ENCODE data around the gene IPO13. TPM values are rescaled to one million over a fixed set of nuclear protein-coding genes. Genes with fewer than 3 reads are reported as not detected.

The IPO13 gene
- total and polyA plus RNA-seq, 10 of the 15 experiments (the other 5 are each of a cell fraction or from before 2014, with no cell fraction given), result 7.1 to 26.6 (median 15.9) TPM

DNA sequence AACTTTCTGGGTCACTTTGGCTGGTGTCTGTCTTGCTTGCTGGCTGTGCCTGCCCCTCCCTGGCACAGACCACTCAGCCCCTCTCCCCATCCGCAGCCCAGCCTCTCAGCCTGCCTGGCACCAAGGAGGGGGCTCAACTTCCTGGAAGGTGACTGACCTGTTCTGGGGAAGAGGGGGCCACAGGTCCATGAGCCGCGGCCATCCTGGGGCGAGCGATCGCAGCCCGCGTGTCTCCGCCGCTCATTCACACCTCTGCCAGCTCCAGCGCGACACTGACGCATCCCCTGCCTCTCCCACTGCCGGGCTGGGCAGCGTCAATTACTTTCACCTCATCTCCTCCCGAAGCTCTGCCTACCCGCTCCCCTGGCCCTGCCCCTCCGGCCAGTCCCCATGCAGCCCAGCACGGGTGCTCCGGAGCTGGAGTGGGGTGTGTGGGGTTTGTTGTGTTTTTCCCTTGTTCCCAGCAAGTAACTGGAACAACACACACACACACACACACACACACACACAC is 70.2 kb downstream of the IPO13 start (continued):
- TF ChIP-seq, protein P1, sequence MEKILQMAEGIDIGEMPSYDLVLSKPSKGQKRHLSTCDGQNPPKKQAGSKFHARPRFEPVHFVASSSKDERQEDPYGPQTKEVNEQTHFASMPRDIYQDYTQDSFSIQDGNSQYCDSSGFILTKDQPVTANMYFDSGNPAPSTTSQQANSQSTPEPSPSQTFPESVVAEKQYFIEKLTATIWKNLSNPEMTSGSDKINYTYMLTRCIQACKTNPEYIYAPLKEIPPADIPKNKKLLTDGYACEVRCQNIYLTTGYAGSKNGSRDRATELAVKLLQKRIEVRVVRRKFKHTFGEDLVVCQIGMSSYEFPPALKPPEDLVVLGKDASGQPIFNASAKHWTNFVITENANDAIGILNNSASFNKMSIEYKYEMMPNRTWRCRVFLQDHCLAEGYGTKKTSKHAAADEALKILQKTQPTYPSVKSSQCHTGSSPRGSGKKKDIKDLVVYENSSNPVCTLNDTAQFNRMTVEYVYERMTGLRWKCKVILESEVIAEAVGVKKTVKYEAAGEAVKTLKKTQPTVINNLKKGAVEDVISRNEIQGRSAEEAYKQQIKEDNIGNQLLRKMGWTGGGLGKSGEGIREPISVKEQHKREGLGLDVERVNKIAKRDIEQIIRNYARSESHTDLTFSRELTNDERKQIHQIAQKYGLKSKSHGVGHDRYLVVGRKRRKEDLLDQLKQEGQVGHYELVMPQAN (conservative IDR thresholded peaks at IDR 0.05), result no peak
- TF ChIP-seq RFX5 (IDR thresholded peaks at IDR 0.05; ENCODE audit: low read depth, low read length), result no peak

Other genes with a start within 250 kb of the IPO13 start
Only the 7 nearest of the 9 such genes appear.
- 0.98 and 2.1 TPM in 2 replicates for gene ARTN, start 13.1 kb upstream of the IPO13 start, total RNA-seq (2014; rRNA removed)
- gene ARTN, start 13.1 kb upstream of the IPO13 start, total RNA-seq (2014; rRNA removed; fragmentation: Illumina TruSeq; extraction: Trizol), result 0.40 and 0.69 TPM in 2 replicates
- gene ARTN, start 13.1 kb upstream of the IPO13 start, total RNA-seq (2021), result 1.8 and 2.9 TPM in 2 replicates
- 0.11 TPM in 1 of 2 replicates, not detected in the other for gene ARTN, start 13.1 kb upstream of the IPO13 start, polyA plus RNA-seq (2011; rRNA removed)
- 0.34 and 0.36 TPM in 2 replicates for gene ARTN, start 13.1 kb upstream of the IPO13 start, polyA plus RNA-seq (2014; fragmentation: Illumina TruSeq; extraction: Trizol)
- gene ARTN, start 13.1 kb upstream of the IPO13 start, polyA plus RNA-seq (2014; fragmentation: Nextera tagmentation; extraction: Ambion mirVana), result under 1 TPM; 0.06 to 0.16 TPM
- 1.4 and 2.8 TPM in 2 replicates for gene ARTN, start 13.1 kb upstream of the IPO13 start, polyA plus RNA-seq (2014; rRNA removed)
- gene ARTN, start 13.1 kb upstream of the IPO13 start, polyA plus RNA-seq (2016; fragmentation: Nextera tagmentation; extraction: Ambion mirVana), result under 1 TPM in 1 of 2 experiments, not detected in 1; 0.21 TPM
- gene DPH2, start 23.1 kb downstream of the IPO13 start, total RNA-seq (2014; rRNA removed), result 67.2 and 75.1 TPM in 2 replicates
- 32.2 and 37.9 TPM in 2 replicates for gene DPH2, start 23.1 kb downstream of the IPO13 start, total RNA-seq (2014; rRNA removed; fragmentation: Illumina TruSeq; extraction: Trizol)
- gene DPH2, start 23.1 kb downstream of the IPO13 start, total RNA-seq (2021), result 58.0 and 60.1 TPM in 2 replicates
- gene DPH2, start 23.1 kb downstream of the IPO13 start, polyA plus RNA-seq (2011; rRNA removed), result 30.7 and 44.0 TPM in 2 replicates
- gene DPH2, start 23.1 kb downstream of the IPO13 start, polyA plus RNA-seq (2014; fragmentation: Illumina TruSeq; extraction: Trizol), result 22.4 and 43.2 TPM in 2 replicates
- 10 to 100 TPM; 13.1 to 14.3 TPM for gene DPH2, start 23.1 kb downstream of the IPO13 start, polyA plus RNA-seq (2014; fragmentation: Nextera tagmentation; extraction: Ambion mirVana)
- gene DPH2, start 23.1 kb downstream of the IPO13 start, polyA plus RNA-seq (2014; rRNA removed), result 74.5 and 76.2 TPM in 2 replicates
- gene DPH2, start 23.1 kb downstream of the IPO13 start, polyA plus RNA-seq (2016; fragmentation: Nextera tagmentation; extraction: Ambion mirVana), result 10 to 100 TPM; 76.6 to 82.9 TPM
- 176 and 177 TPM in 2 replicates for gene ATP6V0B, start 28.0 kb downstream of the IPO13 start, total RNA-seq (2014; rRNA removed)
- 70.0 and 75.8 TPM in 2 replicates for gene ATP6V0B, start 28.0 kb downstream of the IPO13 start, total RNA-seq (2014; rRNA removed; fragmentation: Illumina TruSeq; extraction: Trizol)
- gene ATP6V0B, start 28.0 kb downstream of the IPO13 start, total RNA-seq (2021), result 115 and 120 TPM in 2 replicates
- 72.2 and 132 TPM in 2 replicates for gene ATP6V0B, start 28.0 kb downstream of the IPO13 start, polyA plus RNA-seq (2011; rRNA removed)
- 30.1 and 70.5 TPM in 2 replicates for gene ATP6V0B, start 28.0 kb downstream of the IPO13 start, polyA plus RNA-seq (2014; fragmentation: Illumina TruSeq; extraction: Trizol)
- gene ATP6V0B, start 28.0 kb downstream of the IPO13 start, polyA plus RNA-seq (2014; fragmentation: Nextera tagmentation; extraction: Ambion mirVana), result 100 to 1,000 TPM in 1 of 2 experiments, 10 to 100 TPM in 1; 65.3 to 157 TPM
- 156 and 159 TPM in 2 replicates for gene ATP6V0B, start 28.0 kb downstream of the IPO13 start, polyA plus RNA-seq (2014; rRNA removed)
- 100 to 1,000 TPM; 247 to 250 TPM for gene ATP6V0B, start 28.0 kb downstream of the IPO13 start, polyA plus RNA-seq (2016; fragmentation: Nextera tagmentation; extraction: Ambion mirVana)
- gene B4GALT2, start 32.3 kb downstream of the IPO13 start, total RNA-seq (2014; rRNA removed), result 61.0 and 63.8 TPM in 2 replicates
- gene B4GALT2, start 32.3 kb downstream of the IPO13 start, total RNA-seq (2014; rRNA removed; fragmentation: Illumina TruSeq; extraction: Trizol), result 27.2 and 28.7 TPM in 2 replicates
- gene B4GALT2, start 32.3 kb downstream of the IPO13 start, total RNA-seq (2021), result 45.4 and 47.3 TPM in 2 replicates
- 9.8 and 18.0 TPM in 2 replicates for gene B4GALT2, start 32.3 kb downstream of the IPO13 start, polyA plus RNA-seq (2011; rRNA removed)
- gene B4GALT2, start 32.3 kb downstream of the IPO13 start, polyA plus RNA-seq (2014; fragmentation: Illumina TruSeq; extraction: Trizol), result 18.6 and 30.0 TPM in 2 replicates
- 1 to 10 TPM in 1 of 2 experiments, under 1 TPM in 1; 0.98 to 2.8 TPM for gene B4GALT2, start 32.3 kb downstream of the IPO13 start, polyA plus RNA-seq (2014; fragmentation: Nextera tagmentation; extraction: Ambion mirVana)
- gene B4GALT2, start 32.3 kb downstream of the IPO13 start, polyA plus RNA-seq (2014; rRNA removed), result 53.5 and 67.0 TPM in 2 replicates
- 1 to 10 TPM; 7.2 to 9.6 TPM for gene B4GALT2, start 32.3 kb downstream of the IPO13 start, polyA plus RNA-seq (2016; fragmentation: Nextera tagmentation; extraction: Ambion mirVana)
- 1.6 and 2.2 TPM in 2 replicates for gene CCDC24, start 44.6 kb downstream of the IPO13 start, total RNA-seq (2014; rRNA removed)
- gene CCDC24, start 44.6 kb downstream of the IPO13 start, total RNA-seq (2014; rRNA removed; fragmentation: Illumina TruSeq; extraction: Trizol), result 0.67 and 0.78 TPM in 2 replicates
- 2.2 and 3.1 TPM in 2 replicates for gene CCDC24, start 44.6 kb downstream of the IPO13 start, total RNA-seq (2021)
- gene CCDC24, start 44.6 kb downstream of the IPO13 start, polyA plus RNA-seq (2011; rRNA removed), result 0.49 and 1.0 TPM in 2 replicates
- gene CCDC24, start 44.6 kb downstream of the IPO13 start, polyA plus RNA-seq (2014; fragmentation: Illumina TruSeq; extraction: Trizol), result 0.59 and 1.0 TPM in 2 replicates
- under 1 TPM in 1 of 2 experiments, not detected in 1; 0.18 TPM for gene CCDC24, start 44.6 kb downstream of the IPO13 start, polyA plus RNA-seq (2014; fragmentation: Nextera tagmentation; extraction: Ambion mirVana)
- 2.1 and 4.2 TPM in 2 replicates for gene CCDC24, start 44.6 kb downstream of the IPO13 start, polyA plus RNA-seq (2014; rRNA removed)
- 1 to 10 TPM; 1.6 to 1.7 TPM for gene CCDC24, start 44.6 kb downstream of the IPO13 start, polyA plus RNA-seq (2016; fragmentation: Nextera tagmentation; extraction: Ambion mirVana)
- gene SLC6A9, start 84.5 kb downstream of the IPO13 start, total RNA-seq (2014; rRNA removed), result 0.38 and 0.40 TPM in 2 replicates
- 0.36 and 0.88 TPM in 2 replicates for gene SLC6A9, start 84.5 kb downstream of the IPO13 start, total RNA-seq (2014; rRNA removed; fragmentation: Illumina TruSeq; extraction: Trizol)
- gene SLC6A9, start 84.5 kb downstream of the IPO13 start, total RNA-seq (2021), result 1.4 and 2.0 TPM in 2 replicates
- gene SLC6A9, start 84.5 kb downstream of the IPO13 start, polyA plus RNA-seq (2011; rRNA removed), result 0.10 and 0.58 TPM in 2 replicates
- gene SLC6A9, start 84.5 kb downstream of the IPO13 start, polyA plus RNA-seq (2014; fragmentation: Illumina TruSeq; extraction: Trizol), result 0.46 and 0.68 TPM in 2 replicates
- gene SLC6A9, start 84.5 kb downstream of the IPO13 start, polyA plus RNA-seq (2014; fragmentation: Nextera tagmentation; extraction: Ambion mirVana), result under 1 TPM; 0.02 to 0.03 TPM
- gene SLC6A9, start 84.5 kb downstream of the IPO13 start, polyA plus RNA-seq (2014; rRNA removed), result 1.6 TPM in 2 replicates
- gene SLC6A9, start 84.5 kb downstream of the IPO13 start, polyA plus RNA-seq (2016; fragmentation: Nextera tagmentation; extraction: Ambion mirVana), result 1 to 10 TPM in 1 of 2 experiments, under 1 TPM in 1; 0.74 to 1.3 TPM
- not detected in 2 replicates for gene KLF17, start 171.9 kb downstream of the IPO13 start, total RNA-seq (2014; rRNA removed)
- not detected in 2 replicates for gene KLF17, start 171.9 kb downstream of the IPO13 start, total RNA-seq (2014; rRNA removed; fragmentation: Illumina TruSeq; extraction: Trizol)
- gene KLF17, start 171.9 kb downstream of the IPO13 start, total RNA-seq (2021), result not detected in 2 replicates
- not detected in 2 replicates for gene KLF17, start 171.9 kb downstream of the IPO13 start, polyA plus RNA-seq (2011; rRNA removed)
- not detected in 2 replicates for gene KLF17, start 171.9 kb downstream of the IPO13 start, polyA plus RNA-seq (2014; fragmentation: Illumina TruSeq; extraction: Trizol)
- gene KLF17, start 171.9 kb downstream of the IPO13 start, polyA plus RNA-seq (2014; fragmentation: Nextera tagmentation; extraction: Ambion mirVana), result not detected
- not detected in 2 replicates for gene KLF17, start 171.9 kb downstream of the IPO13 start, polyA plus RNA-seq (2014; rRNA removed)
- not detected for gene KLF17, start 171.9 kb downstream of the IPO13 start, polyA plus RNA-seq (2016; fragmentation: Nextera tagmentation; extraction: Ambion mirVana)

Data from GM12878 (cell line).